Cerebellar cortex (tissue), 1 donor: ENCODE measurements around the gene DOCK10.

Experiments used
- DNase-seq: peaks from one replicate; pipeline ENCODE4 v3.0.0-alpha.2; 2015; ENCODE audit warnings: low spot score

DOCK10 gene

GRCh38 chr2:224976629-224977525, 65.4 kb downstream of the DOCK10 start:
- no peak for DNase-seq

- DNase-seq, result no peak
Observed at GRCh38 chr2:224975761-224976160, 66.5 kb downstream of the DOCK10 start.

GRCh38 chr2:224973112-224974016, 68.9 kb downstream of the DOCK10 start:
- DNase-seq, result no peak

GRCh38 chr2:224971214-224971613, 71.1 kb downstream of the DOCK10 start:
- no peak for DNase-seq

DNA sequence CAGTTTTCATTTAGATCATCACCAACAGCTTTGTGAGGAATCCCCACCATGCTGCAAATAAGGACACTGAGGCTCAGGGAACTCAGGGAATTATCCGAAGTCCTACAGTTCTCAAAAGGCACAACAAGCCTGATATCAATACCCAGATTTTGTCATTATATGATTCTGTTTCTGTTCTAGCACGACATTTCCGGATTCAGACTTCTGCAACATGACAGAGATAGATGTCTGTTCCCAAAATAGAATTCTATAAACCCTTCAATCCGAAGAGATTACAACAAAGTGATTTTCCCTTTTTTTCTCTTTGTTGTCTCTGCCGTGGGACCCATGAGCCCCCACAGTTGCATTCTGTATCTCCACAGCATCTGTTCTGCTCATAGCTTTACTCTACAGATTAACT, 72.0 kb downstream of the DOCK10 start:
- no peak for DNase-seq

DNA sequence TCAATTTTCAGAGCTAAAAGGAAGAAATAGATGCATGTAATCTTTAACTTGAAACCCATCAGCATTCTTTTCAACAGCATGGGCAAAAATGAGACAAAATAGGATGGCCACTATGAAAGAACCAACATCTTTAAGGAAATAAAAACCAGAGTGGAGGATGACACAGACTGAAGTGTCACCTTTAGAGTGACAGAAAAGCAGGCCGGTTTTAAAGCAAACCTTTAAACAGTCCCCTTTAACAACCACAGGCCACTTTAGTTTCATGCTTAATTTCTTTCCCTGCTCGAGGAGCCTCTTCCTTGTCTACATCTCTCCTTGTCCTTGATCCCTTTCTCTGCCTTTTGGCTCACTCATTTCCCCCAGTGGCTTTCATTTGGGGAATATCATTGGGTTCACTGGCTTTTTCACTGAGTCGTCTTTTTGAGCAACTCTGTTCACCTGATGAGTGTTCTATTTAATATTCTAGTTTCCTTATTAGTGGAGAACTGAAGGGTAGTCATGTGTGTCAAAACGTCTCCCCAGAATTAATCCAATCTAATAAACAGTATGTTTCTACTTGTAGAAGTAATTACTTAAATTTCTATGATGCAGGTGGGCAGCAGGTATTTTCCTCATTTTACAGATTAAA, 72.5 kb downstream of the DOCK10 start:
- DNase-seq, result no peak

- DNase-seq, result no peak
Observed at GRCh38 chr2:224969095-224969494, 73.2 kb downstream of the DOCK10 start.

DNA sequence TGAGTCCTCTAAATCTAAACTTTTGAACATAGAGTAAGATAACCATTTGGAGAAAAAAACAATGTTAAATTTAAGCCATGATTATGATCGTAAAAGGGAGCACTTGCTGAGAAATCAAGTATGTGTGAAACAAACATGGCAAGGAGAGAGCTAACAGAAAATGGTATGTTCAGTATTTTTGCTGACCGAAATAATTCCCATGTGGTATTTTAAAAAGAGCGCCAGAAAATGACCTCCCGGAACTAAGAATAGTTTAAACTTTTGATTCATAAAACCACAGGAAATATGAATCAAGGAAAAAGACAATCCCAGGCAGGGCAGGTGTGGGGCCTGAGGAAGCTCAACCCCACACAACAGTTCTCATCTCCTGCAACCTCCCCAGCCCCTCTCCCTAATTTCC, 74.2 kb downstream of the DOCK10 start:
- DNase-seq, result no peak

GRCh38 chr2:224966613-224967012, 75.7 kb downstream of the DOCK10 start:
- DNase-seq, result no peak

DNA sequence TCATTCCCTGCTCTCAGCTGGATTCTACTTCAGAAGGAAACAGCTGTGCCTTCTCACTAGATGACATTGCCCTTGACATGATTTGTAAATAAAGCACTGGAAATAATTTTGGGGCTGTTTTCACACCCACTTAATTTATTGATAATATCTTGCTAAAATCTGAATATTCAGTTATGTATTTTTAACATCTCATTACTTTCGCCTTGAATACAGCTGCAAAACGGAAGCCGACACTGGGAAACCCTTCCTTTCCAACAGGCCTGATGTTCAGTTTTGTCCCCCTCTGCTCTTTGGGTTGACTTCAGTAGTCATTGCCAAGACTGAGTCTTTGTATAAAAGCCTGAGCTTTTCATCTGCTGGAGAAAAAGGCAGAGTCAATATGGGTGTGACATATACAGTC, 82.7 kb downstream of the DOCK10 start:
- no peak for DNase-seq

DNA sequence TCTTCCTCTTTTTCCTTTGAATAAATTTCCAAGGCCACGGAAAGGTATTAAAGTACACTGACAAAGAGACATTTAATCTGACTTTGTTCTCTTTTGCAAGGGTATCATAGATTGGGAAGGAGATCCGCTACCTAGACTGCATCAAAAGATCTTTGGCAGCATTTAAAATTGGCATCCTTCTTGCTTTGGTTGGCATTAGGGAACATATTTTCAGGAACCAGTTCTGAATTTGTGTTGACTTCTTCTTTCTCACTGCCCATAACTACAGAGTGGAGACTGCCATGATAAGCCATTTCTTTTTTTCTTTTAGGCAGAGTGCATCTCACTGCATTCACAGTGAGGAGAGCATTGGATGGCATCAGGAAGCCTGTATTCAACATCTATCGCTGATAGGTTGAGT, 83.4 kb downstream of the DOCK10 start:
- peak; percentile 33 for DNase-seq

- no peak for DNase-seq
Observed at GRCh38 chr2:224958462-224958857, 83.8 kb downstream of the DOCK10 start.

DNA sequence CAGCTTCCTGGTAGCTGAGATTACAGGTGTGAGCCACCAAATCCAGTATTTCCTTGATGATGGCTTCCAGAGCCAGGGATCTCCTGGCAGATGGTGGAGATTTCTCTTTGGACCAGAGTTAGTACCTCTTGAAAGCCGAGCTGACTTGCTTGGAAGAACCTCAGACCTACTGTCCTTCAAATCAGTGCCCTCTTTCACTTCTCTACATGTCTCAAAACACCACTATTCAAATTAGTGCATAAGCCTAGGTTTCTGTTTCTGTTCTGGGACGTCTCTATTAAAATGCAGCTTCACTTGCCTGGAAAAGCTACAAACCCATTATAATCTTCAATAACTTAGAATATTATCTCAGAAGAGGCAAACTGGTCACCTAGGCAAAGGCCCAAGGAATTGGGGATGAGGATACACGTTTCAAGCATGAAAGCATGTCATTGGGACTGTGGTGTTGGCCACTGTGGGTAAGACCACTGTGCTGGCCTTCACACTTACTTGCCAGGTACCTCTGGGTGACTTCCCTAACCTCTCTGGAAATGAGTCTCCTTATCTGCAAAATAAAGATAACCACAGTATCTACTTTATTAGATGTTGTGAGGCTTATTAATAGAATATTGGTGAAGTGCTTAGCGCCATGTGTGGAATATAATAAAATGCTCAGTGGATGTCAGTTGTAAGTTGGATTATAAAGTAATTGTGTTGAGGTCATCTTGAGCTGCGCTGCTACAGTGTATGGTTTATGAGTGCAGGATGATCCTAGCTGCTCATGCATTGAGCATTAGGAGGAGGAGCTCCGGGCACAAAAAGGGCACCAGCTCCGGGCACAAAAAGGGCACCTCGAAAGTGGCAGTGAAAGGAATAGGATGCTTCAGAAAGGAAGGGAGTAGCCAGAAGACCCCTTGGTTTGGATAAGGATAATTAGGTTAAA, 84.5 kb downstream of the DOCK10 start:
- no peak for DNase-seq

- DNase-seq, result peak; percentile 46
Observed at GRCh38 chr2:224956706-224957105, 85.6 kb downstream of the DOCK10 start.

- DNase-seq, result no peak
Observed at GRCh38 chr2:224954980-224955379, 87.3 kb downstream of the DOCK10 start.

DNA sequence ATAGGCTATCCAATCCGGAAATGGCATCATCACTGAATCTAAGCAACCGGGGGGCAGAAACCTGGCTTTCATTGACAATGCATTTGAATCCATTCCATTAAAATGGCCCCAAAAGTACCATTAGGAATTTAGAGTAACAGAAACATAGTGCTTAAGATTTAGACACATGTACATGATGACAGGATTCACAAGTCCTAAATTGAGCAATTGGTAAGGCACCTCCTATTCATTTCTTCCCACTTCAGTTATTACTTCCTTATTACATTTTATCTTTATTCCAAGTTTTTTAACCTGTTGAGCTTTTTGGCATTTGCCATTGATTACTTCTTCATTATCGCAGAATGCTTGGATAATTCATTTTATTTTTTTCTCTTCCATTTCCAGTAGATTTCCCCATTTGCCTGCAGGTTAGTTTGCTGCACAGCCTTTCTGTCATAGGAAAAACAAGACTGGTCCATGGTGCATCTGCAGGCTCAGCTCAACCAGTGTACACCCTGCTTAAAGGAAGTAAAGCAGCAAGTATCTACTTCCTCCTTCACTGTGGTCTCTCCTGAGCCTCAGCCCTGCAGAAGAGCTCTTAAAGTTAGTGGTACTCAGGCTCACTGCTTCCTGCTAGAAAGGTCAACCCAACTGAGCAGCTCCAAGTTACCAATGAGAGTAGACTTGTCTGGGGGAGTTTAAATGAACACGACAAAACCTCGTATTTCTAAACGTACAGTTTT, 89.2 kb downstream of the DOCK10 start:
- DNase-seq, result no peak

DNA sequence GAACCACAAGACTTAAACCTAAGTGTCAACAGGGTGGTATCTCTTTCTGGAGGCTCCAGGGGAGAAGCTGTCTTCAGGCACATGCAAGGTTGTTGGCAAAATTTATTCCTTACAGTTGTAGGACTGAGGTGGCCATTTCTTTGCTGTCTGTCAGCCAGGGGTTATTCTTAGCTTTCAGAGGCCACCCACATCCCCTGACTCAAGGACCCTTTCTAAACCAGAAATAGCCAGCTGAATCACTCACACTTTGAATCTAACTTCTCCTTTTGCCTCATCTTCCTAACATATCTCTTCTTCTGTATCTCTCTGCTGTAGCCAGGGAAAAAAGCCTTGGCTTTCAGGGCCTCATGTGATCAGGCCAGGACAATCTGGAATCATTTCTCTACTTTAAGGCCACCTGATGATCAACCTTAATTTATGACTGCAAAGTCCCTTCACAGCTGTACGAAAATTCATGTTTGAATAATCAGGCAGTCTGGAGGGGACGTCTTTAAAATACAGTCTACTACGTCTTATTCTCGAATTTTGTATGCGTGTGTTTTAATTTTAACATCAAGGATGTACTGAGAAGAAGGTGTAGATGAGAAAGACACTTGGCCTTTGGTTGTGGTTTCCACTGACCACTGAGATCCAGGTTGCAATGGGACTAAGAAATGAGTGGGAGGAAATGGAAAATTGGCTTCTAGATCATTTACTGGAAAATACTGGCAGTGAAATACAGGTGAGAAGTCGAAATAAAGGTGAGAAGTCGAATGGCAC, 90.4 kb downstream of the DOCK10 start:
- DNase-seq, result no peak

- DNase-seq, result no peak
Observed at GRCh38 chr2:224948859-224949258, 93.4 kb downstream of the DOCK10 start.

- DNase-seq, result no peak
Observed at GRCh38 chr2:224948005-224948404, 94.3 kb downstream of the DOCK10 start.

DNA sequence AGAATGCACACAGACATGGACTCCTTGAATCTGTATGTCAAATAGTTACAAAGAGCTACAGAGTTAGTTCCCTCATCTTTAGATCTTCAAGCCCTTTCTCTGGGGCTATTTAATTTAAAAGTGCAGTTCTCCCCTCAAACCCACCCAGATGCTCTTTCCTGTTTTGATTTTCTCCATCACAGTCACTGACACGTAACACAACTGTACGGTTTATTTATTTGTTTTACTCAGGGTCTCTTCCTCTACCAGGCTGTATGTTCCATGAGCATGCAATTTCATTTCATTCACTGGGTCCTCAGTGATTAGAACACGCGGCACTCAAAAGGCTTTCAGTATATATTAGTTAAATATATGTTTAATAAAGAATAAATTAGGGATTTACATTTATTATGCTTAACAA, 94.7 kb downstream of the DOCK10 start:
- DNase-seq, result no peak
